K562 (cell line): Measurements from ENCODE around the gene UNC13A. TPM values are rescaled to one million over a fixed set of nuclear protein-coding genes. Genes with fewer than 3 reads are reported as not detected.

ENCODE experiments used
- ADNP ChIP-seq: fragments of 200-800 bp; sonication (Bioruptor generic); IDR thresholded peaks from 2 replicates; pipeline ENCODE4 v1.6.1; 2016; ENCODE audit warnings: missing genetic modification characterization, missing compliant biosample characterization
- EHMT2 ChIP-seq: fragments of 450-650 bp; IDR thresholded peaks from 2 replicates; pipeline ENCODE4 v1.6.1; 2018; ENCODE audit warnings: antibody characterized with exemption
- PYGO2 ChIP-seq: fragments of 450-650 bp; IDR thresholded peaks from 2 replicates; pipeline ENCODE4 v1.6.1; 2016; ENCODE audit warnings: mild to moderate bottlenecking, missing genetic modification characterization, moderate library complexity, missing compliant biosample characterization
- RBFOX2 ChIP-seq: fragments of 200-400 bp; formaldehyde crosslinking; IDR thresholded peaks from 2 replicates; pipeline ENCODE4 v1.6.1; 2017; ENCODE audit warnings: low read depth, mild to moderate bottlenecking, low read length, moderate library complexity
- RFX5 ChIP-seq: IDR thresholded peaks from 2 replicates; pipeline ENCODE4 v1.6.1; 2011; ENCODE audit warnings: low read depth, mild to moderate bottlenecking, improper control_type of control experiment, low read length
- SIN3A ChIP-seq, 2 experiments: fragments of 150-350 bp in 1 of 2; IDR thresholded peaks; 2 replicates each; pipeline ENCODE4 v1.6.1; 2011 to 2016; ENCODE audit warnings: borderline replicate concordance in 2 of 2, low read depth in 2 of 2, low read length in 2 of 2, mild to moderate bottlenecking in 2 of 2, moderate library complexity in 2 of 2; ENCODE audit not compliant: control insufficient read depth in 1 of 2
- ZNF12 ChIP-seq: sonication (generic); formaldehyde crosslinking; IDR thresholded peaks from 2 replicates; pipeline ENCODE4 v1.4.0; 2020; ENCODE audit warnings: mild to moderate bottlenecking, missing genetic modification reagents
- ZNF77 ChIP-seq: fragments of 250-450 bp; sonication (Bioruptor Pico); IDR thresholded peaks from 2 replicates; pipeline ENCODE4 v1.5.0; 2020
- polyA plus RNA-seq, 8 experiments: library from polyadenylated mRNA; depleted of rRNA in 4 of 8; stranded (reverse) in 5 of 8; unstranded in 3 of 8; fragments of >200 nt; fragmentation: Nextera tagmentation in 2 of 8; fragmentation: Illumina TruSeq in 1 of 8; extraction: Ambion mirVana in 2 of 8; extraction: Trizol in 1 of 8; gene quantifications; 2 replicates each; pipeline versions ENCODE4 v1.2.1 to v1.2.3, GENCODE V29; 2011 to 2014; ENCODE audit warnings: inconsistent platforms in 1 of 8, missing spikeins in 1 of 8
- total RNA-seq, 7 experiments: library from RNA; depleted of rRNA in 6 of 7; stranded (reverse); fragments of >200 nt in 6 of 7; fragmentation: Illumina TruSeq in 2 of 7; extraction: Trizol in 2 of 7; gene quantifications; 2 replicates each; pipeline versions ENCODE4 v1.2.1 to v1.2.3, GENCODE V29; 2011 to 2021; ENCODE audit warnings: low replicate concordance in 1 of 7
- TF ChIP-seq, protein P1 (sequence below), 3 experiments: IDR thresholded peaks in 2 of 3; conservative IDR thresholded peaks in 1 of 3; 2 replicates each; pipeline ENCODE4 v1.5.1; 2011 to 2012; ENCODE audit warnings: low read length in 3 of 3, mild to moderate bottlenecking in 3 of 3, control low read depth in 2 of 3, improper control_type of control experiment in 1 of 3, inconsistent platforms in 1 of 3, low read depth in 1 of 3, mixed read lengths in 1 of 3, moderate library complexity in 1 of 3; ENCODE audit not compliant: insufficient read depth in 2 of 3
- TF ChIP-seq, protein P2 (sequence below), 2 experiments: fragments of 450-650 bp in 1 of 2; sonication (generic) in 1 of 2; formaldehyde crosslinking in 1 of 2; IDR thresholded peaks in 1 of 2; conservative IDR thresholded peaks in 1 of 2; 2 replicates each; pipeline versions ENCODE4 v1.6.1 to v1.8.1; 2016 to 2023; ENCODE audit warnings: mild to moderate bottlenecking in 2 of 2, moderate library complexity in 2 of 2, inconsistent platforms in 1 of 2, missing genetic modification reagents in 1 of 2
- TF ChIP-seq, protein P3 (sequence below): fragments of 250-450 bp; sonication (Bioruptor Pico); IDR thresholded peaks from 2 replicates; pipeline ENCODE4 v1.4.0; 2020; ENCODE audit warnings: borderline replicate concordance
- TF ChIP-seq, protein P4 (sequence below): sonication (generic); formaldehyde crosslinking; IDR thresholded peaks from 2 replicates; pipeline ENCODE4 v1.8.1; 2023; ENCODE audit warnings: mild to moderate bottlenecking, missing genetic modification reagents
- TF ChIP-seq, protein P5 (sequence below): fragments of 250-450 bp; sonication (Bioruptor Pico); IDR thresholded peaks from 2 replicates; pipeline ENCODE4 v1.5.0; 2022; ENCODE audit warnings: mild to moderate bottlenecking

Gene UNC13A
- total and polyA plus RNA-seq, 9 of the 15 experiments (the other 6 are each of a cell fraction or from before 2014, with no cell fraction given): 0.03 to 1.0 (median 0.25) TPM

DNA sequence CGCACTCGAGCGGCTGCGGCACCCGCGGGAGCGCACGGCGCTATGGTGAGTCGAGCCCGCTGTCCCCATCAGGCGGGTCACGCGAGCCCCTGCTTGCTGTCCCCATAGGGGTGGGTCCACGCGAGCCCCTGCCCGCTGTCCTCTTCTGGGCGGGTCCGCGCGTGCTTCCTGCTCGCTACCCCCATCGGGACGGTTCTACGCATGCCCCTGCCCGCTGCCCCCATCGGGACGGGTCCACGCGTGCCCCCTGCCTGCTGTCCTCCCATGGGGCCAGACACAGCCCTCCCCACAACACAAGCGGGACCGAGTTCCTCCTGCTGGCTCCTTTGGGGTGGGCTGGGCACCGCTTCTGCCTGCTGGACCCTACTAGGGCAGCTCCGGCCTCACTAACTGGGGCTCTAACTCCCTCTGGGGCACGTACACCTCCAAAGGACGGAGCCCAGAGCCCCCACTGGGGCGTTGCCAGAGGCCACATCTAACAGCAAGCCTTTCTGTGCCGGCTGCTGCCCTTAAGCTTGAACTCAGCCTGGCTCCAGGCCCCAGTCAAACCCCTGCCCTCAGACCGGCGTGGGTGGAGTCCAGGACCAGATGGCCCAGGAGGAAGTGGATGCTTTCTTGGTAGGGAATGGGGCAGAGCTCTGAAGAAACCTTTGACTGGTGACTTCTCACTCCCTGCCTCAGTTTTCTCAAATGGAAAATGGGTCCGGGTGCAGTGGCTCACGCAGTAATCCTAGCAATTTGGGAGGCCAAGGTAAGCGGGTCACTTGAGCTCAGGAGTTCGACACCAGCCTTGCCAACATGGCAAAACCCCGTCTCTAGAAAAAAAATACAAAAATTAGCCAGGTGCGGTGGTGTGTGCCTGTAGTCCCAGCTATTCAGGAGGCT, 132.0 kb downstream of the UNC13A start (continued):
- TF ChIP-seq, protein P1, sequence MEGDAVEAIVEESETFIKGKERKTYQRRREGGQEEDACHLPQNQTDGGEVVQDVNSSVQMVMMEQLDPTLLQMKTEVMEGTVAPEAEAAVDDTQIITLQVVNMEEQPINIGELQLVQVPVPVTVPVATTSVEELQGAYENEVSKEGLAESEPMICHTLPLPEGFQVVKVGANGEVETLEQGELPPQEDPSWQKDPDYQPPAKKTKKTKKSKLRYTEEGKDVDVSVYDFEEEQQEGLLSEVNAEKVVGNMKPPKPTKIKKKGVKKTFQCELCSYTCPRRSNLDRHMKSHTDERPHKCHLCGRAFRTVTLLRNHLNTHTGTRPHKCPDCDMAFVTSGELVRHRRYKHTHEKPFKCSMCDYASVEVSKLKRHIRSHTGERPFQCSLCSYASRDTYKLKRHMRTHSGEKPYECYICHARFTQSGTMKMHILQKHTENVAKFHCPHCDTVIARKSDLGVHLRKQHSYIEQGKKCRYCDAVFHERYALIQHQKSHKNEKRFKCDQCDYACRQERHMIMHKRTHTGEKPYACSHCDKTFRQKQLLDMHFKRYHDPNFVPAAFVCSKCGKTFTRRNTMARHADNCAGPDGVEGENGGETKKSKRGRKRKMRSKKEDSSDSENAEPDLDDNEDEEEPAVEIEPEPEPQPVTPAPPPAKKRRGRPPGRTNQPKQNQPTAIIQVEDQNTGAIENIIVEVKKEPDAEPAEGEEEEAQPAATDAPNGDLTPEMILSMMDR (IDR thresholded peaks at IDR 0.05 in 2 of 3, conservative IDR thresholded peaks at IDR 0.05 in 1 of 3; ENCODE audit: insufficient read depth in 2 of 3, low read depth in 1 of 3, low read length in 3 of 3): peak in 1 of 3 experiments; percentile 19; a peak in 1 of 6 replicates
- TF ChIP-seq PYGO2 (no peak), ZNF12 (CRISPR knock-in tag) (0 out of 2 replicates have a peak, but pooled peaks have one; percentile 60), EHMT2 (no peak), RBFOX2 (peak; percentile 80), ZNF77 (no peak), SIN3A (IDR thresholded peaks at IDR 0.05; ENCODE audit: borderline replicate concordance in 2 of 2, control insufficient read depth in 1 of 2, low read depth in 2 of 2, low read length in 2 of 2) (peak; percentile 28 to 53; a peak in 1 of 4 replicates), RFX5 (no peak), ADNP (tag) (no peak)
- TF ChIP-seq, protein P2, sequence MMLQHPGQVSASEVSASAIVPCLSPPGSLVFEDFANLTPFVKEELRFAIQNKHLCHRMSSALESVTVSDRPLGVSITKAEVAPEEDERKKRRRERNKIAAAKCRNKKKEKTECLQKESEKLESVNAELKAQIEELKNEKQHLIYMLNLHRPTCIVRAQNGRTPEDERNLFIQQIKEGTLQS (IDR thresholded peaks at IDR 0.05): no peak
- TF ChIP-seq, protein P2 (CRISPR knock-in tag; conservative IDR thresholded peaks at IDR 0.05): no peak
- TF ChIP-seq, protein P3, sequence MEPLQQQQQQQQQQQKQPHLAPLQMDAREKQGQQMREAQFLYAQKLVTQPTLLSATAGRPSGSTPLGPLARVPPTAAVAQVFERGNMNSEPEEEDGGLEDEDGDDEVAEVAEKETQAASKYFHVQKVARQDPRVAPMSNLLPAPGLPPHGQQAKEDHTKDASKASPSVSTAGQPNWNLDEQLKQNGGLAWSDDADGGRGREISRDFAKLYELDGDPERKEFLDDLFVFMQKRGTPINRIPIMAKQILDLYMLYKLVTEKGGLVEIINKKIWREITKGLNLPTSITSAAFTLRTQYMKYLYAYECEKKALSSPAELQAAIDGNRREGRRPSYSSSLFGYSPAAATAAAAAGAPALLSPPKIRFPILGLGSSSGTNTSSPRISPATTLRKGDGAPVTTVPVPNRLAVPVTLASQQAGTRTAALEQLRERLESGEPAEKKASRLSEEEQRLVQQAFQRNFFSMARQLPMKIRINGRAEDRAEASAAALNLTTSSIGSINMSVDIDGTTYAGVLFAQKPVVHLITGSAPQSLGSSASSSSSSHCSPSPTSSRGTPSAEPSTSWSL (CRISPR knock-in tag): 0 out of 2 replicates have a peak, but pooled peaks have one; percentile 53
- TF ChIP-seq, protein P4, sequence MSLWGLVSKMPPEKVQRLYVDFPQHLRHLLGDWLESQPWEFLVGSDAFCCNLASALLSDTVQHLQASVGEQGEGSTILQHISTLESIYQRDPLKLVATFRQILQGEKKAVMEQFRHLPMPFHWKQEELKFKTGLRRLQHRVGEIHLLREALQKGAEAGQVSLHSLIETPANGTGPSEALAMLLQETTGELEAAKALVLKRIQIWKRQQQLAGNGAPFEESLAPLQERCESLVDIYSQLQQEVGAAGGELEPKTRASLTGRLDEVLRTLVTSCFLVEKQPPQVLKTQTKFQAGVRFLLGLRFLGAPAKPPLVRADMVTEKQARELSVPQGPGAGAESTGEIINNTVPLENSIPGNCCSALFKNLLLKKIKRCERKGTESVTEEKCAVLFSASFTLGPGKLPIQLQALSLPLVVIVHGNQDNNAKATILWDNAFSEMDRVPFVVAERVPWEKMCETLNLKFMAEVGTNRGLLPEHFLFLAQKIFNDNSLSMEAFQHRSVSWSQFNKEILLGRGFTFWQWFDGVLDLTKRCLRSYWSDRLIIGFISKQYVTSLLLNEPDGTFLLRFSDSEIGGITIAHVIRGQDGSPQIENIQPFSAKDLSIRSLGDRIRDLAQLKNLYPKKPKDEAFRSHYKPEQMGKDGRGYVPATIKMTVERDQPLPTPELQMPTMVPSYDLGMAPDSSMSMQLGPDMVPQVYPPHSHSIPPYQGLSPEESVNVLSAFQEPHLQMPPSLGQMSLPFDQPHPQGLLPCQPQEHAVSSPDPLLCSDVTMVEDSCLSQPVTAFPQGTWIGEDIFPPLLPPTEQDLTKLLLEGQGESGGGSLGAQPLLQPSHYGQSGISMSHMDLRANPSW (CRISPR knock-in tag): no peak
- TF ChIP-seq, protein P5, sequence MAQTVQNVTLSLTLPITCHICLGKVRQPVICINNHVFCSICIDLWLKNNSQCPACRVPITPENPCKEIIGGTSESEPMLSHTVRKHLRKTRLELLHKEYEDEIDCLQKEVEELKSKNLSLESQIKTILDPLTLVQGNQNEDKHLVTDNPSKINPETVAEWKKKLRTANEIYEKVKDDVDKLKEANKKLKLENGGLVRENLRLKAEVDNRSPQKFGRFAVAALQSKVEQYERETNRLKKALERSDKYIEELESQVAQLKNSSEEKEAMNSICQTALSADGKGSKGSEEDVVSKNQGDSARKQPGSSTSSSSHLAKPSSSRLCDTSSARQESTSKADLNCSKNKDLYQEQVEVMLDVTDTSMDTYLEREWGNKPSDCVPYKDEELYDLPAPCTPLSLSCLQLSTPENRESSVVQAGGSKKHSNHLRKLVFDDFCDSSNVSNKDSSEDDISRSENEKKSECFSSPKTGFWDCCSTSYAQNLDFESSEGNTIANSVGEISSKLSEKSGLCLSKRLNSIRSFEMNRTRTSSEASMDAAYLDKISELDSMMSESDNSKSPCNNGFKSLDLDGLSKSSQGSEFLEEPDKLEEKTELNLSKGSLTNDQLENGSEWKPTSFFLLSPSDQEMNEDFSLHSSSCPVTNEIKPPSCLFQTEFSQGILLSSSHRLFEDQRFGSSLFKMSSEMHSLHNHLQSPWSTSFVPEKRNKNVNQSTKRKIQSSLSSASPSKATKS (CRISPR knock-in tag): no peak
